AML-193 (cell line): Measurements from ENCODE around the gene CHRNA1.

ENCODE experiments used
- DNase-seq, 2 experiments: peaks; one replicate each; lab custom pipeline; 2025; lab: John Stamatoyannopoulos, UW

CHRNA1 gene

DNA sequence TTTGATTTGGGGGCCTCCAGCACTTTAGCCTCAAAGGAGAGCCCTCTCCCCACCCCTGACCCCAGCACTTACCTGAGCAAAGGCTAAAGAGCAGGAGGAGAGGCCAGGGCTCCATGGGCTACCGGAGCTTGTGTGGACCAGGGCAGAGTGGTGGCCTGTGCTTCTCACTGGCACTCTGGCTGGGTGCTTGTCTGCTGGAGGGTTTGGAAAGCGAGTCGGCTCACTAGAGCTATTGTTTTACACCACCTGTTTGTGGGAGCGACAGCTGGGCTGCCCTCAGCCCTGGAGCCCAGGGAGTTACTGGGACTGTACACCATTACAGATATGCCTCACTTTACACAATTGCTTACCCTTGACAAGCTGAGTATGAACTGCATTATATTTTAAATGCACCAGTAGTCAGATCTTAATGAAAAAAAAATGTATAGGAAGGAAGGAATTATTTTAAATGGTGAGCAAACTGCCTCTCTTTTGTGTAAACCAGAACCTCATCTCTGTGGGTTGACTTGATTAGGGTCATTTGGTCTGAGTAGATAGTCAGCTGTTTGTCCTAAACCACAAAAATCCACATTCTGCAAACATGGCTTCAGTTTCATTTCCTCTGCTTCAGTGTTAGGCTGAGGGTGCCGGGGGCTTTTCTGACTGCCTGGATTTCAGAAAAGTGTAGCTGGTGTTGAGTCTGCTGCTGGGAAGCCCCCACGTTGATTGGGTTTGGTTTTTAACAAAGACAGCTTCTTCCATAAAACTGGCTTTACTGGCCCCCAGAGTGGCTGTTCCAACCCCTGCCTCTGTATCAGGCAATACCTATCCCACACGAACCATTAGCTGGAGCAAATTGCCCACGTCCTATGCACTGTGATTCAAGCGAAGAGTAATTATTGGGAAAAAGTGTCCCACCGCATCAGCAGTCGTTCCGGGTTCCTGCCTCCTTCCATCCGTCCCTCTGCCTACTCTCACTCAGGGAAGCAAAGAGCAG is at the start of gene CHRNA1:
TSS of gene CHRNA1 (minus strand) at position 193 of the 976 bp plus-strand sequence. CDS start at position 115, 78 bp downstream.
- no peak for DNase-seq

DNA sequence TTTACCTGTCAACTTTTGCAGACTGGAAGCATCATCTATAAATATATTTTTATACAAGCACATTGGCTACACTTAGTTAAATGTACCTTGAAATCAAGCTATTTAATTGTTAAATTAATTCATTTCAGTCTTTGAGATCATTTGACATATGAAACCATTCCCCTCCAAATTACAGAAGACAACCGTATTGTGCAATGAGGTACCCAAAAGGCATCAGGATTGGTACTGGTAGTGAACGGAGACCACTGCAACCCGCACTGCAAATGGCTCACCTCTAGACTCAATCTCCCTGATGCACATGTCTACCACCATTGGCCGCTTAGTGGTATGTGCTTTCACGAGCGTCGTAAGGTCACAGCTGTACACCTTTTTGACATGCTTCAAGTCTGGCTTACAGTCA is 47.8 kb upstream of the CHRNA1 start:
- no peak for DNase-seq

DNA sequence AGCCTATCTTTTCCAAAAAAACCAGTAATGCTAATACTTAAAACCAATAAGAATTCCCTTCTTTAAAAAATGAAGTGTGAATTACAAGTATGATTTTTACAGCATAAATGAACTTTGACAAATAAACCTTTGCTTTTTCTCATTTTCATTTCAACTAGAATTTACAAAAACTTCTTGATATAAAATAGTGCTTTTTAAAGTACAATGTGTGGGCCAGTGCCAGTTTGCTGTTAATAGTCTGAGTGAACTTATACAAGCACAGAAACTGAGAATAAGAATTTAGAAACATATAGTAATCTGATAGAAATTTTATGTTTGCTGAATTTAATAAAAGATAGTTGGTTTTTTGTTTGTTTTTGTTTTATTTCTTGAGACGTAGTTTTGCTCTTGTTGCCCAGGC is 43.7 kb upstream of the CHRNA1 start:
- no peak for DNase-seq

DNA sequence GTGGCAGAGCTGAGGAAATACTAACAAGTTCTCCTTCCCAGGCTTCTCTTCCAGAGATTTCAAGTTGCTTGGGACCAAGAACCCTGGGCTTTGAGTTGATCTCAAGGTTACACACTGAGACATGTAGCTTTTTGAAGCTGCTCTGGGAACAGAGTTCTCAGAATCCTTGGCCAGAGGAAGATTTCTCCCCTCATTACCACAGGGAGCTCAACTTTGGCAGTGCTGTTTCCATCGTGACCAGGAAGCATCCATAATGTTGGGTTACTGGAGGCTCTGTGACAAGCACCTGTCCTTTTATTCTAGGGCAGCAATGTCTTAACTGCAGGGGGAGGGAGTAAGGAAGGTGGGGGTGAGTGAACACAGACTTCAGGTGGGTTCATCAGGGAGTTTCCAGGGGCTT is 41.5 kb upstream of the CHRNA1 start:
- no peak for DNase-seq

DNA sequence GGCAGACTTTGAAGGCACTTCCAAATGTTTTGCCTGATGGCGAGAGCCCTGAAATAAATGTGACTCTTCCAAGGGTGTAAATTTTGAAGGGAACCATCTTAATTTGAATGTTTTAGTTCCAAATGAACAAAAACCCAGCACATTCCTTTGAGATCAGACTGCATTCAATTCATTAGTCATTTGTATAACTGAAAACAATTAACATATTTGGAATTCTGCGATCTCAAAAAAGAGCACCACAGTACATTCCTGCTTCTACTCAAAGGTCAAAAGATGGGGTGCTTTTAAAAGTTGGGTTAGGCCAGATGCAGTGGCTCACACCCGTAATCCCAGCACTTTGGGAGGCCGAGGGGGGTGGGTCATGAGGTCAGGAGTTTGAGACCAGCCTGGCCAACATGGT is 38.2 kb upstream of the CHRNA1 start:
- DNase-seq, result no peak

DNA sequence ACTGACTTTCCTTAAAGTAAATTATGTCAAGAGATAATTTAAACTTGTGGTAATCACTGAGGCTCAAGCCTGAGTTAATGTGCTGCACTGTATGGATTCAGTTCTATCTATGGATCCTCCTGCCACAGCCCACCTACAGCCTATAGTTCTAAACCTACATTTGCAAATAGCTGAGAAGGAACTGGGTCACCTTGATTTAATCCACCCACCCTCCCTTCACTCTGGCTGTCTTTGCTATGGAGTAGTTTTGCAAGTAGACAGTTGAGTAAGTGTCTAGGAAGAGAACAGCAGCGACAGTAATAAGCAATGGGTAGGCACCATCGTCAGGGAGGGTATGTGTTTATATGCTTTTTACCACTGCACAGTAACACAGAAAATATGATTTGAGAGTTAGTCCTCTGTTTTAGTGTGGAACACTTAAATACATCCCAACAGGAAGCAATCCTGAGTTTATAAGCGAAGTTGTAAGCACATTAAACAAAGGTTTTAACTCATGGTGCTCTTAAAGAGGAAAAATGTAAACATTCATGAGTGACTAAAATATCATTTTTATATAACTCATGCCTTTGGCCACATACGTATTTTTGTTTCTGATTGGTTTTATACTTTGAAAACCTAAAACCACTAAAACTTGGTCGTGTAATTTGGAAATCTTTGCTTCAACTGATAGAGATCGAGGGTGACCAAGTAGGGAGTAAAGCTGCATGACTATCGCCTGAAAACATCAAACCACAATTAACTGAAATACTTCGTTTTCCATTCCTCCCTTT is 36.3 kb upstream of the CHRNA1 start:
- no peak for DNase-seq

DNA sequence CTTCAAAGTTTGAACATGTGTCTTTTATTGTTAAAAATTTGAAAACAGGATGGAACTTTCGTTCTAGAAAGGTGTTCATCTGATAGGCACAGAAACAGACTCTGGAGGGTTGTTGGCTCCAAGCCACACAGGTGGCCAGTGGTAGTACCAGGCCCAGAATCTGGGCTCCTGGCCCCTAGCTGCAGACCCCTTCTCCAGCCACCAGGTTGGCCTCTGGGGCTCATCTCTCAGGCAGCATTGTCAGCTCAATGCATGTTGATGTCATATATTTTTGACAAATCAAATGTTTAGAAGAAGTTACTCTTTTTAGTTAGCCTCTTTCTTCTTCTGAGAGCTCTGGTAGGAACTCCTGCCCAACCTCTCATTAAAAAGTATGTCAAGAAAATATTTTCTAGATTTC is 34.5 kb upstream of the CHRNA1 start:
- DNase-seq, result no peak

DNA sequence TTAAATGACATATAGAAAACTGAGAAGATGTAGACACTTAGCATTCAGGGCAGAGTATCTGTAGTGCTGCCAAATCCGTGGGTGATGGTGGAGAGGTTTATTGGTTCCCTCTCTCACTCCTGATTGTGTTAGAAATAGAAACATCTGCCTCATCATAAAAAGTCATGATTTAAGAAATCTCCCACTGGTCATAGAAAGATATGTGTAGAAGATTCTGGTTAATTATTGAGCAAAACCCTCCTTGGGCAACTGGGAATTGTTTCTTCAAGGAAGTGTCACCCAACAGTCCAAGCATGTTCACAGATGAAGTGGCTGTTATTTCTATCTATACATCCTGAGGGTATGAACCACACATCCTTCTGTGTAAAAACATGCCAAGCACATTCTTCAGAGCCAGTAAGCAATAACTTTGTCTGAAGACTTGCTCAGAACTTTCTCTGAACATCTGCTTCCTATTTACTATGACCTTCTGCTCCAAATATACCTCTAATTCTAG is 33.6 kb upstream of the CHRNA1 start:
- DNase-seq, result no peak

DNA sequence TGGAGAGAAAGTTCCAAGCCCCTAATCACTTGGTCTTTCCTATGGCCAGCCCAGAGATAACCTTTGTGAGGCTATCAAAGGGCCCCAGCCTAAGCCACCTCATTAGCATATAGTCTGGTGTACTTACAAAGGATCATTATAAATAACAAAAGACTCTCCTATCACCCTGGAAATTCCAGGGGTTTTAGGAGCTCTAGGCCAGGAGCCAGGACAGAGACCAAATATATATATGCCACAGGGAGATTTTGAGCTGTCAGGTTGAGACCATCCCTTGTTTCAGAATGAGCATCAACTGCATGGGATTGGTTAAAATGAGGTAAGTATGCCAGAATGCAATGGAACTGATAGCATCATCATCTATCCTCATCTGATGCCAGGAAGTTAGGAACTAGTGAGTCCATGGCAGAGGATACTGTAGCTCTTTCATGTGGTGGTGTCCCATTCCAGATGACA is 32.1 kb upstream of the CHRNA1 start:
- DNase-seq, result no peak

DNA sequence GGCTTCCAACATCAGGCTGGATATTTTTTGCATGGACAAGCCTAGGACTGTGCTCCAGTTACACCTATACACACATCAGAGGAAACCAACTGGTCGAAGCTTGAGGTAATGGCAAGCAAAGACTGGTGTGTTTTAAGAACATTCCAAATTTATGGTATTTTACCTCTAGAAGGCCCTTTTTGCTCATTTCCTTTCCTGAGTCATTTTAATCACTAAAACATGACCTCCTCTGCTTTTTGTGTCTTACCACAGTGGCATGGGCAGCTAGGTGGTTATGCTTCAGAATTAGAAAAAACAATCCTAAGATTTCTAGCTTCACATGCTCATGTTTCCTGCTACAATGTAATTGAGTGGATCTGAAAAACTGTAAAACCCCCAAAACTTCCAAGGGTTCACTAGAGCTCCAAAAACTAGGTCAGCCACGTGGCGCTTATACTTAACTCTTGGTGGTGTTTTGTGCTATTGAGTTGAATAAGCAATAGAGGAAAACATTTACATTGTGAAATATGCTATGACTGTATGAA is 30.6 kb upstream of the CHRNA1 start:
- no peak for DNase-seq

DNA sequence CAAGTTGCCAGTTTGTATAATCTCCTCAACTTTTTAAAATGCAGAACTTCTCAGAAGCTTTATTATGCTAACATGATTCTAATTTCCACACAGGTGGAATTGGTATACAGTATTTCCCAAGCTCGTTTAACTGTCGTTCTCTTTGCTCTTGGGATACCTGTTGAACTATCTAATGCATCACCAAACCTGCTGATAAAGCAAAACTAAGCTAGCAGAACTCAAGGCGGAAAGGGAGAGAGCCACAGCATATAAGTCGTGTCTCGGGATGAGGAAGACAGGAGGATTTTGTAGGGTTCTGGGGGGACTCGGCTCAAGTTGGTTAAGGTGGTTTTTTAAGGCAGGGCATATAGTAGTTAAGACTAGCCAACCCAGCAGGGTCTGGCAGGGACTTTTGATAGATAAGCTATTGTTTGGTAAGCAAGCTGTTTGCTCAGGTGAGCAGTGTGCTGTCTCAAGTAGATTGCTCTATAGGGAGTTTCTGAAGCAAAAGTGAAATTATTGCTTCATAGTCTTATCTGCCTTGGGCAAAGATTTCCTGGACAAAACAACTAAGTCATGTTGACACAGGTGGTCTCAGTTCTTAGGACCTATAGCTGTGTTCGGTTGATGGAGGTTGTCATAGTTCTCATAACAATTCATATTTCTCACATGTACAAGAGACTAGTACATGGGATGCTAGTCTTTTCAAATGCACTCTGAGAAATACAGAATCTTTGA is 28.2 kb upstream of the CHRNA1 start:
- DNase-seq, result no peak

DNA sequence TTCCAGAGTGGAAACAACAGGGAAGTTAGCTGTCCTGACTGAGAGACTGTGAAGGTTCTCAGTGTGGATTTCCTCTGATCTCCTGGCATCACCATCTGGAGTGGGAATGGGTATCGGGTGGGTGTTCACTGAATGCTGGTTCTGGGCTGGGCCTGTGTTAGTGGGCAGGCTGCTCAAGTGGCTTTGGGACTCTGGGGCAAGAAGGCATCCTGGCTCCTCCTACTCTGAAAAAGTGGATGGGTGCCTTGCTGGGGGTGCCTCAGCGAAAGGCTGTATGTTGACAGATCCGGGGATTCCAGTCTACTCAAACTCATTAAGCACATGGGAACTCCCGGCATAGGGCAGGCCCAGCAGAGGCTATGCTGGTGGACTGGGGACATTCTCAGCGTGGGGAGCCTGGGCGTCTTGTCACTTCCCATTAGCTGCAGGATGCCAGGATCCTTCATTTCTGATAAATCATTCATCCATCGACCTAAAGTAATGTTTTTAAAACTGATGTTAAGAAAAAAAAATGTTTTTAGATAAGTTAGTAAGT is 27.5 kb upstream of the CHRNA1 start:
- no peak for DNase-seq

DNA sequence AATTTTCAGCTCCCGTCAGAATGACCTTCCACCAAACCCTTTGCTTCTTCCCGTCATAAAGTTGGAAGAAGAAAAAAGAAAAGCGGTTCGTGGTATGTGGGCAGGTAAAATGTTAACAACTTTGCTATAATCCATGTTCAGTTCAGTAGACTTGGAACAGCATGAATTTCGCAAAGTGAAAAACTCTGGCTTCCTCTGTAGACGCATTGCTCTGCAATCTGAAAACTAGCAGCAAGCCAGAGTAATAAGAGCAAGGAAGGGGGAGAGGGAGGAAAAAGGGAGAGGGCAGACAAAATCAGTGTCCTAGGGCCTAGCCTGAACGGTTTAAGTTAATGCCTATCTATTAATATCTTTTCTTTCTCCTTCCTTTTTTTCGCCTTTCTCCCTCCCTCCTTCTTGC is 26.7 kb upstream of the CHRNA1 start:
- no peak for DNase-seq

DNA sequence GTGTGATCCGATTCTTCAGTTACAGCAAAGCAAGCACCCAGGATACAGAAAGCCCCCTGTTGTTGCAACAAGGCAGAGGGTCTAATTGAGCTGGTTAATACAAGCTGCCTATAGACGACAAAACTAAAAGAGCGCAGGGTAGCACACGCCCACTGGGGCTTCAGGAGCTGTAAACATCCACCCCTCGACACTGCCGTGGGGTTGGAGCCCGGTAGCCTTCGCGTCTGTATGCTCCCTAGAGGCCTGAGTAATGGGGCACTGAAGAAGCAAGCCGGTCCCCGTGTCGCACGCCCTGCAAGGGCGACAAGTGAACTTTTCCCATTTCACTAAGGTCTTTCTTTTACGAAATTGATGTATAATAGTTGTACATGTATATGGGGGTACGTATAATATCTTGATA is 24.7 kb upstream of the CHRNA1 start:
- DNase-seq, result no peak

DNA sequence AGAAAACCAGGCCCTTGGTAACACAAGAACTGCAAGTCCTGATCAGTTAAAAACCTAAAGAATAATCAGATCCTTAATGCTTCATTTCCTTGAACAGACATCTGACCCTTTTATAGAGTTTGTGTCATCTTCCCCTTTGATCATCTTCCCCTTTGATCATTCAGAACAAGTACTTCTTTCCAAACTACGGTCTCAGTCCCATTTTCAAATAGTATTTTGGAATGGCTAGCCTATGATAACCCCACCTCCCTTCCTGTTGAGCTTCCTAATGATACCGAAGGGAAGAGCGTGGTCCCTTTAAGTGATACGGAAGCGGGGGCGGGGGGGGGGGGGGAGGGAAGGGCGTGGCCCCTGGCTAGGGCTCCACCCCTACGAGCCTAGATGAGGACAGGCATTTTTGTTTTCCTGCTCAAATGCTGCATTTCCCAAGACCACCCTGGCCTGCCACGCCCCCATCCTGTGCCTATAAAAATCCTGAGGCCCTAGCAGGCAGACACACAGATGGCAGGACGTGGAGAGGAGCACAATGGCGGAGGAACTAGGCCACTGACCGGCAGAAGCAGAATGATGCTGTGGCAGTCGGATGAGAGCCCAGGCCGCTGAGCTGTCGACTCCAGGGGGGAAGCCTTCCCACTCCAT is 24.1 kb upstream of the CHRNA1 start:
- DNase-seq, result no peak

DNA sequence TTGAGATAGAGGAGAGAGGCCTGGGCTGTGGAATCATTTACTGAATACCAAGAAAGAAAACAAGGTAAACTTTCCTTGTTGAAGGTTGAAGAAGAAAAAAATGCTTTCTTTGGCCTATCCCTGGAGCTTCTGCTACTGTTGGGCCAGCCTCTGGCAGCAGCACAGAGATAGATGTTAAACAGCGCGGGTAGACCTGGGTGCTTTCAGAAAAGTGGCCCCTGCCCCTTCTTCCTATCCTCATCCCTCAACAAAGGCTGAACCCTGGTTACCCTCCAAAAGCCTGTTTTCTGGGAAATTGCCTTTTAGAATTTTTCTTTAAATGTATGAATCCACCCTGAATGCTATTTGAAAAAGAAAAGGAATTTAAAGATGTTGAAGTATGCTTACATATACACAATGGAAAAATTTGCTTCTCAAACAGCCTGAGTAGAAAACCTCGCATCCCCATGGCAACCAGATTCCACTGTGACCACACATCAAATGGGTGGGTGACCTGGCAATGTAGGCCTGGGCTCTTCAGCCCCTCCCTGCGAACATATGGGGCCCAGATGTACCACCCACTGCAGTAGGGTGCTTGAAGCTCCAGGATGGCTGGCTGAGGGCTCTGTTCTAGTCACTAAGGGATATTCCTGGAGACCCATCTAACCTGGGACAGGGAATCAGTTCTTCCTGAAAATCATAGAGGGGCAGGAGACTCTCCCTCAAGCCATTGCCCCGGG is 23.4 kb upstream of the CHRNA1 start:
- no peak for DNase-seq

DNA sequence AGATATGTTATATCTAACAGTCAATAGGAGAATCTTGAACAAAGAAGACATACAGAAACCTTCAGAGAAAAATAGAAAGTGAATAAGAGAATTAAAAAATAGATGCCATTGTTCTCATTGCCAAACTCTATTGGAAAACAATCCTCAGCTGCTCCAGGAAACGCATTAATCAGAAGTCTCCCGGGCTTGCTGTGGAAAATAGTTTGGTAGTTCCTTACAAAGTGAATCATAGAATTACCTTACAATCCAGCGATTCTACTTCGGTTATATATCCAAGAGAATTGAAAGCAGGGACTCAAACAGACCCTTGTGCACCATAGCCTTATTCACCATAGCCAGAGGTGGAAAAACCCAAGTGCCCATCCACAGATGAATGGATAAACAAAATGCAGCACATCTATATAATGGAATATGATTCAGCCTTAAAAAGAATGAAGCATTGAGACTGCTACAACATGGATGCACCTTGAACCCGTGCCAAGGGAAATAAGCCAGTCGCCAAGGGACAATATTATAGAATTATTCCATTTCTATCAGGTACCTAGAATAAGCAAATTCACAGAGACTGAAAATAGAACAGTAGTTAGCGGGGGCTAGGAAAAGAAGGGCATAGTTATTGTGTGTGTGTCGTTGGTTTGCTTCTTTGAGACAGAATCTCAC is 21.9 kb upstream of the CHRNA1 start:
- DNase-seq, result no peak

DNA sequence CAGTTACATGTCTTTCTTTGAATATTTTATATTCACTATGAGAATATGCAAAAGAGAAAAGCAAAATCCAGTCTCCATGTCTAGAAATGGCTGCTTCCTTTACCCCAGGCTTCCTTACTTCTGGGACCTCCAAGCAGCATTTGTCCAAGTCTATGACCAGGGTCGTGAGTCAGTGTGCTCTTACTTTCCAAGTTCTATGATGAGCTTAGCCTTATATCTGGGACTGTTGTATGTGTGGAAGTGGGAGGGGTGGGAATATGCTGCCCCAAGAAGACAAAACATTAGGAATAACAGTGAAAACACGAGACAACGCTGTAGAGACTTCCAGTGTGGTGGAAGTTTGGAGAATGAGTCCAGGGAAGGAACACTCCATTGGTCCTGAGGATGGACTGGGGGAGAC is 21.2 kb upstream of the CHRNA1 start:
- DNase-seq, result no peak

DNA sequence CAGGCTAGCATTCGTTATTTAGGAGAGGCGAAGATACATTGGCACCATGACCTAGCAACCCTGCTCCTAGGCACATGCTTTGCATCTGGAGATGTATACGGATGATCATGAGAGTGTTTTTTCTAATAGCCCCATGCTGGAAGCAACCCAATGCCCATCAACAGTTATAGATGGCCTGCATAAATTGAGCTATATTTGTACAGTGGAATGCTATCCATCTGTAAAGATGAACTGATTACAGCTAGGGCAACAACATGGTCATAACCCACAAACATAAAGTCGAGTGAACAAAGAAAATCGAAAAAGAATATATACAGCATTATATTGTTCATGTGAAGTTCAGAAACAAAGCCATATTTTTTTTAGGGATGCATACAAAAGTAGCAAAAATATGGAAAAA is 20.6 kb upstream of the CHRNA1 start:
- no peak for DNase-seq

DNA sequence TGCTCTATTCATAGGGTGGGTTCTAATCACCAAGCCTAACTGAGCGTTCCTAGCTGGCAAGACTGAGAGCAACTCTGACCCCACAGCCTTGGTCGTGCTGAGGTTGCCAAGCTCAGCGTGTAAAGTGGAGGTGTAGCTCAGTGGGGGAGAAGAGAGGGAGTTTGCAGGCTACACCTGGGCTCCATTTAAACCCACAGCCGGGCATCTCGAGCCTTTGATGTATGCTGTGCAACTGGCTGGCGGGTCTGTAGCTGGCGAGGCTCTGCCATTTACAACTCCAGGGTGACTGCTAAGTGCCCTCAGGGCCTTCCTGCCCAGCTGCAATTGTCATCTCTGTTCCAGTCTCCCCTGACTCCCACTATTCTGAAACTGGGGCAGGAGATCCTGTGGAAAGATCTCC is 20.0 kb upstream of the CHRNA1 start:
- no peak for DNase-seq
